ENCODE measurements around the gene FRMD5.

Gene FRMD5

DNA sequence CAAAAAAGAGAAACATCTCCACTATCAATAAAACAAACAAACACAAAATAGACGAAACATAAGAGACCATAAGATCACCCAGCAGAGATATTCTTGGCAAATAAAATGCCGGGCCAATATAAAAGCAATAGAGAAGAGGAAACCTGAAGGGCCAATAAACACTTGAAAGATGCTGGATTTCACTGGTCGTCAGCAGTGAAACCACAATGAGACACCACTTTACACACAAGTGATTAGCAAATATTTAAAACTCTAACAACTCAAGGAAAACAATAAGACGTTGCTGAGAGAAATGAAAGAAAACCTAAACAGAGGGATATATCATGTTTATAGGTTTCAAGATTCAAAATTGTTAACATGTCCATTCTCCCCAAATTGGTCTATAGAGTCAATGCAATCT lies 219.7 kb downstream of the FRMD5 start:
- no peak overlapping the region for H3K4me3 ChIP-seq (ENCODE audit: low read depth, low read length)
- DNase-seq (ENCODE audit: low read depth), result no peak

DNA sequence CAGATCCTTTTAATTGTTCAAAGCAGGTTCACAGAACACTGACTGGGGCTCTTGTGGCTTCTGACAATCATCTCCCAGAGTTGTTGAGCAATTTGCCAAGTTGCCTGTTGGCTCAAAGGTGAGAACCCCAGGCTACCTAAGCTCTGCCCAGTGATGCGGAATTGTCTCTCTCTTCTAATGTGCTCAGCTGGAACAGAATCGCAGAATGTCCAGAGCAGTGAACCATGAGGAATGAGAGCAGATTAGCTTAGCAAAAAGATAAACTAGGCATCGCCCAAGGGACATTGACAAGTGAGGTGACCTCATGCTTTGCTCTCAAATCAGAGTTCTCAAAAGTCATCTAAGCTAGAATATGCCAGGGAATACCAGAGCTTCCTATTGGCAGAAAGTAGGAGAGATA lies 220.2 kb downstream of the FRMD5 start:
- H3K4me3 ChIP-seq (ENCODE audit: low read depth, low read length), result no peak overlapping the region

More for the DNA sequence above, 219.7 kb downstream of the FRMD5 start:
- TF ChIP-seq, protein P1, sequence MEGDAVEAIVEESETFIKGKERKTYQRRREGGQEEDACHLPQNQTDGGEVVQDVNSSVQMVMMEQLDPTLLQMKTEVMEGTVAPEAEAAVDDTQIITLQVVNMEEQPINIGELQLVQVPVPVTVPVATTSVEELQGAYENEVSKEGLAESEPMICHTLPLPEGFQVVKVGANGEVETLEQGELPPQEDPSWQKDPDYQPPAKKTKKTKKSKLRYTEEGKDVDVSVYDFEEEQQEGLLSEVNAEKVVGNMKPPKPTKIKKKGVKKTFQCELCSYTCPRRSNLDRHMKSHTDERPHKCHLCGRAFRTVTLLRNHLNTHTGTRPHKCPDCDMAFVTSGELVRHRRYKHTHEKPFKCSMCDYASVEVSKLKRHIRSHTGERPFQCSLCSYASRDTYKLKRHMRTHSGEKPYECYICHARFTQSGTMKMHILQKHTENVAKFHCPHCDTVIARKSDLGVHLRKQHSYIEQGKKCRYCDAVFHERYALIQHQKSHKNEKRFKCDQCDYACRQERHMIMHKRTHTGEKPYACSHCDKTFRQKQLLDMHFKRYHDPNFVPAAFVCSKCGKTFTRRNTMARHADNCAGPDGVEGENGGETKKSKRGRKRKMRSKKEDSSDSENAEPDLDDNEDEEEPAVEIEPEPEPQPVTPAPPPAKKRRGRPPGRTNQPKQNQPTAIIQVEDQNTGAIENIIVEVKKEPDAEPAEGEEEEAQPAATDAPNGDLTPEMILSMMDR (IDR thresholded peaks at IDR 0.05; ENCODE audit: control insufficient read depth, extremely low read depth, insufficient read depth), result no peak

DNA sequence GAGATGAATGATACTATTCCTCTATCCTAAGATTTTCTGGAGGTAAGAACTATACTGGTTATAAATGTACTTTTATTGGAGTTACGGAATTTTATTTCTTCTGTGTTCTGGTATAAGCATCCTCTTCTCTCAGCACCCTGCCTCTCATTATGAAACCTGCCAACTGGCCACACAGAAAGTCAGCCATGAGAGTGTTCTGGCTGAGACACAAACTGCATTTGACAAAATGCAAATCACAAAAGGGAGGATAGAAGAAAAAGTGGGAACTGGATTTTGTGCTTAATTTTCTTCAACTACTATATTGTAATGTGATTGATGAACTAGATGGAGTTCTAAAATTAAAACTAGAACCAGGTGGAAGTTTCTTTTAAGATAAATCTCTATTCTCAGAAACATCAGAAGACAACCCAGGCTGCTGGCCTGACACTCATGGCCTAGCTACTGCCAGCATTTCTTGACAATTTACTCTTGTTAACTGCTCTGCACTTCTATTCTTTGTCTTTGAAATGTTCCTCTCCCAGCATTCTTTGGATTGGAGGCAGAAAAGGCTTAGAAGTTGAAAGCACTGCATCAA lies 225.2 kb downstream of the FRMD5 start:
- H3K4me3 ChIP-seq (ENCODE audit: low read depth, low read length), result no peak overlapping the region
- TF ChIP-seq, protein P1 (IDR thresholded peaks at IDR 0.05; ENCODE audit: control insufficient read depth, extremely low read depth, insufficient read depth), result no peak
- DNase-seq (ENCODE audit: low read depth), result no peak

More for the DNA sequence above, 220.2 kb downstream of the FRMD5 start:
- TF ChIP-seq, protein P1 (IDR thresholded peaks at IDR 0.05; ENCODE audit: control insufficient read depth, extremely low read depth, insufficient read depth), result no peak
- no peak for DNase-seq (ENCODE audit: low read depth)

DNA sequence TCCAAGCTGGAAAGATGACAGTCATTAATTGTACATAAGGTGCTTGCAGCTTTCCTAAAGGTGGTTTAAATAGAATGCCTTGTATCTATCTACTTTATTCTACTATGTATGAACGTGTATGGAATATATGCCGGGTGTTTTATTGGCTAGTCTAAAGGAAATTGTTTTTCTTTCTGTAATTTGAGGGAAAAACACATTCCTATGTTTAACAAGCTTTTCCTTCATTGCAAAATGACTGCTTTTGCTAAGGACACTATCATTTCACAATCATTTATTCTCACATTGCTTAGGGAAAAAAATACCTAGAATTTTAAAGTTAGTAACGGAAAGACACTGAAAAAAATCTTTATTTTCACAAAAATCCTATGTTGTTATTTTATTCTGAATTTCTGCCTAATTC lies 226.5 kb downstream of the FRMD5 start:
- H3K4me3 ChIP-seq (ENCODE audit: low read depth, low read length), result no peak overlapping the region
- no peak for DNase-seq (ENCODE audit: low read depth)
- TF ChIP-seq, protein P1 (IDR thresholded peaks at IDR 0.05; ENCODE audit: control insufficient read depth, extremely low read depth, insufficient read depth), result no peak

DNA sequence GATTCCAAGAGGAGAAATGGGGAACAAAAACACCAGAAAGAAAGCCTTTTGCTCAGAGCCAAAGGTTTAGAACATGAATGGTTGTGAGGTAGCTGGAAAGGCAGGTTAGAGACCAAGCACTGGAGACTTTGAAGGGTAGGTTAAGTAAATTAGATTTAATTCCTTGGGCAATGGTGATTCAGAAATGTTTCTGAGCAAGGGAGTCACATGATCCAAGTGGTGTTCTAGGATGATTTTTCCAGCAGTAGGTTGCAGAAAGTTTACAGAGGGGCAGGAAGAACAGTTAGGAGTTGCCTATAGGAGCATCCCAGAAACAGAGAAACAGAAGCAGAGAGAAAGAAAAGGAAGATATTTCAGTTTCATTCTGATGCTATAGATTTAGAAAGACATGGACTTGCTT lies 228.4 kb downstream of the FRMD5 start:
- TF ChIP-seq, protein P1 (IDR thresholded peaks at IDR 0.05; ENCODE audit: control insufficient read depth, extremely low read depth, insufficient read depth), result no peak
- H3K4me3 ChIP-seq (ENCODE audit: low read depth, low read length), result no peak overlapping the region
- DNase-seq (ENCODE audit: low read depth), result no peak

DNA sequence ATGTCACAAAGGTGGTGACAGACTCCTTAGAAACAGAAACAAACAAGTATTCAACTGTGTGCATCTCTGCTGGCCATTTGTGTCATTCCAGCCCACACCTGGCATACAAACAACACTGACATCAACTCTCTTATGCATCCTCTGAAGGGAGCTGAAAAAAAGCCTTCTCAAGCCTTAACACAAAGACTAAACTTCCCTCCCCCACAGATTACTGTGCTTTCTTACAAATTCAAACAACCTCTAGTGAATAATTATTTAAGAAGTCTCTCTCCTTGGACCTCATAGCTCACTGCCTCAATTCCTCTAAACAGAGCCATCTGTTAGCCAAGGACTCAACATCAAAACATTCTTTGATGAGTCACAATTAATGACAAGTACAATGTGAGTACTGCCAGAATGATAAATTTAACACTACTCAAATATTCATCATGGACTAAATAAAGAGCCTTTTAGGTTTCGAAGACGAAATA lies 236.2 kb downstream of the FRMD5 start:
- no peak overlapping the region for H3K4me3 ChIP-seq (ENCODE audit: low read depth, low read length)
- TF ChIP-seq, protein P1 (IDR thresholded peaks at IDR 0.05; ENCODE audit: control insufficient read depth, extremely low read depth, insufficient read depth), result no peak
- no peak for DNase-seq (ENCODE audit: low read depth)

DNA sequence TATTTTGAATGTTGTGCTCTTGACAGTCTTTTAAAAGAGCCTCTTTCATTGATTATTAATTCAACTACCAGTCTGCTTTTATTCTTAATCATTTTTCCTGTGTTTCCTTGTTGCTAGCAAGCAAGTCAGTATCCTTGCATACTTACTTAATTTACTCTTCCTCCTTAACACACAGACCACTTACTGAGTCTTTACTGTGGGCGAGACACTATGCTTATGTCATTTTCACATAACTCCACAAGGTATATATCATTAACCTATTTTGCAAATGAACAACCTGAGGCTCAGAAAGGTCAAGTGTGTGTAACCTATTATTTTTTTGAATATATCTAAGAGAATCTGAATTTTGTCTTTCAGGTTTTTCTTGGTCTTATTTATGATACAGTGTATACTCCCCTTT lies 237.3 kb downstream of the FRMD5 start:
- DNase-seq (ENCODE audit: low read depth), result no peak
- TF ChIP-seq, protein P1 (IDR thresholded peaks at IDR 0.05; ENCODE audit: control insufficient read depth, extremely low read depth, insufficient read depth), result no peak
- no peak overlapping the region for H3K4me3 ChIP-seq (ENCODE audit: low read depth, low read length)
